Bronchial epithelial cell (primary cell): ENCODE measurements around the gene CLDN2. TPM values are rescaled to one million over a fixed set of nuclear protein-coding genes. Genes with fewer than 3 reads are reported as not detected.
A peak's percentile ranks its signal among the peaks of the same experiment; 100 is the strongest.

Source experiments
- DNase-seq: peaks from one replicate; pipeline ENCODE4 v3.0.0-alpha.2; 2010; ENCODE audit warnings: low read depth
- FAIRE-seq: peaks from 2 replicates; lab custom pipeline; 2011; peaks lifted over from hg19 to GRCh38; lab: Jason Lieb, UNC
- H3K27me3 ChIP-seq: 2 replicates; pipeline ENCODE4 v1.5.1; 2011; ENCODE audit warnings: low read length; ENCODE audit not compliant: control insufficient read depth, insufficient read depth
- H3K36me3 ChIP-seq: 2 replicates; pipeline ENCODE4 v1.5.1; 2011; ENCODE audit warnings: low read length; ENCODE audit not compliant: control insufficient read depth, insufficient read depth
- H3K4me3 ChIP-seq: 2 replicates; pipeline ENCODE4 v1.5.1; 2011; ENCODE audit warnings: mild to moderate bottlenecking, low read depth, low read length, control low read depth
- CTCF ChIP-seq: IDR thresholded peaks from 2 replicates; pipeline ENCODE4 v1.5.1; 2011; ENCODE audit warnings: mild to moderate bottlenecking, moderate library complexity, low read length, control low read depth, inconsistent platforms; ENCODE audit not compliant: insufficient read depth, severe bottlenecking
- total RNA-seq: library from RNA; depleted of rRNA; stranded (reverse); fragments of >200 nt; gene quantifications from 2 replicates; pipeline ENCODE4 v1.2.1, GENCODE V29; 2014

The CLDN2 gene
- total RNA-seq, 1 donor from 2014 or later = not detected

GRCh38 chrX:106905064-106905708 is 15.0 kb upstream of the CLDN2 start:
- DNase-seq (no peak), FAIRE-seq (no peak)
- Histone ChIP-seq H3K4me3 (no peak overlapping the region), H3K27me3 (no peaks in the 10 kb centered on the region), H3K36me3 (no peaks in the 10 kb centered on the region)
- TF ChIP-seq CTCF = no peak

- DNase-seq = no peak
- FAIRE-seq = no peak
- no peak for TF ChIP-seq CTCF
- Histone ChIP-seq H3K27me3 (no peaks in the 10 kb centered on the region), H3K36me3 (no peaks in the 10 kb centered on the region), H3K4me3 (no peak overlapping the region)
These were observed 13.8 kb upstream of the CLDN2 start for GRCh38 chrX:106906361-106906760.

- H3K4me3 ChIP-seq = no peak overlapping the region
- no peak for TF ChIP-seq CTCF
- no peak for FAIRE-seq
- peak; percentile 70 for DNase-seq
- H3K36me3 ChIP-seq = no peaks in the 10 kb centered on the region
- no peaks in the 10 kb centered on the region for H3K27me3 ChIP-seq
These were observed 7.3 kb upstream of the CLDN2 start for GRCh38 chrX:106912864-106913263.

- Histone ChIP-seq H3K27me3 (no peaks in the 10 kb centered on the region), H3K4me3 (no peak overlapping the region), H3K36me3 (no peaks in the 10 kb centered on the region)
- FAIRE-seq (no peak), DNase-seq (peak; percentile 92)
- TF ChIP-seq CTCF = no peak
These were observed 2.2 kb upstream of the CLDN2 start for GRCh38 chrX:106917830-106918500.

- TF ChIP-seq CTCF = no peak
- FAIRE-seq = no peak
- Histone ChIP-seq H3K36me3 (no peaks in the 10 kb centered on the region), H3K4me3 (no peak overlapping the region), H3K27me3 (no peaks in the 10 kb centered on the region)
- DNase-seq = no peak
These were observed 1.4 kb downstream of the CLDN2 start for GRCh38 chrX:106921637-106922036.
